VCaP (cell line): ENCODE measurements around the gene UTY.

Experiments
- H3K27ac ChIP-seq: fragments of 450-650 bp; 2 replicates; pipeline ENCODE4 v1.5.1; 2017
- CTCF ChIP-seq: fragments of 450-650 bp; conservative IDR thresholded peaks from 2 replicates; pipeline ENCODE4 v1.5.1; 2017; ENCODE audit warnings: mild to moderate bottlenecking, moderate library complexity

The UTY gene

GRCh38 chrY:13435968-13436937, 43.6 kb downstream of the UTY start:
- TF ChIP-seq CTCF = peak; percentile 74
- H3K27ac ChIP-seq = no peak overlapping the region

DNA sequence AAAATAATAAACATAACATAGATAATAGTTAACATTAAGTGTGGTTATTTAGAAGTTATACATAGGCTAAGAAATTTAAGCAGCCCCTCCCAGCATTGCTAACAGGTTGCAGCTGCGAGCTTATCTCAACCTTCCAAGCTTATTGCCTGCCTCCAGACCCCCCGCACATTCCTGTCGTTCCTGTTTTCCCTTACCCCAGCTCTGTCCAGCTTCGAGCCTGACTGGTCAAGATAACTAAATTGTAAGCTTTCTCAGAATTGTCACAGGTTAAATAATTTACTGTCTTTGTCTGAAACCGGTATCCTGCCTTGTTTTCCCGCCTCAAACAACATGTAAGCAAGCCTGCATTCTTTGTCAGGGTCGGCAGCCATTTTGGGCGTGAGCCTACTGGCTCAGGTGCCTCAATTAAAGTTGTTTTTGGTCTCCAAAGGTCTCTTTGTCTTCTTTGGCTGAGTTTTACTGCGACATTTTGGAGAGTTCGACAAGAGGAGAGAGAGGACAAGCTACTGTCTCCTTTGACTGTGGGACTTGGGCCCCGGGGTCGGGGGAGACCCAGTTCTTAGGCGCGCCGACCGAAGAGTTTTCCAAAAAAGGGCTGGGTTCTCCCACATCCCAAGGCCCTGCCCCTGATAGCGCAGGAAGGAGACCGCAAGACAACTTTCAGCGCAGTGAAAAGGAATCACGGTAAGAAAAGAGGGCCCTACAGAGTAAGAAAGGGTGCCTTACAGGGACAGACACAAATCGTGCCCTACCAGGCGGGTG, 44.4 kb downstream of the UTY start:
- no peak overlapping the region for H3K27ac ChIP-seq
- no peak for TF ChIP-seq CTCF

GRCh38 chrY:13432293-13433025, 47.4 kb downstream of the UTY start:
- no peak overlapping the region for H3K27ac ChIP-seq
- no peak for TF ChIP-seq CTCF

DNA sequence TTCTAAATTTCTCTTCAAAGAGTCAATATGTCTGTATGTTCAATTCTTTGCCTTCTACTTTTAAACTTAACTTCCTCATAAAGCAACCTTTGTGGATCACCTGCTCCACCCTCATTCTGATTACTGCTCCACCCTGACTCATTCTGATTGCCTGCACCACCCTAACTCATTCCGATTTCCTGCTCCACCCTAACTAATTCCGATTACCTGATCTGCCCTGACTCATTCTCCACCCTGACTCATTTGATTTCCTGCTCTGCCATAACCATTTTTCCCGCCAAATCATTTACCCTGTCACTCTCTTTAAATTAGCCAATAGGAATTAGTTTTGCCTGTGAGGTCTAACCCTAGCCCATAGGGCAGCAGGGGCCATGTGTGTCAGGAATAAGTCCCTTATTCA, 50.3 kb downstream of the UTY start:
- no peak overlapping the region for H3K27ac ChIP-seq
- TF ChIP-seq CTCF = no peak

DNA sequence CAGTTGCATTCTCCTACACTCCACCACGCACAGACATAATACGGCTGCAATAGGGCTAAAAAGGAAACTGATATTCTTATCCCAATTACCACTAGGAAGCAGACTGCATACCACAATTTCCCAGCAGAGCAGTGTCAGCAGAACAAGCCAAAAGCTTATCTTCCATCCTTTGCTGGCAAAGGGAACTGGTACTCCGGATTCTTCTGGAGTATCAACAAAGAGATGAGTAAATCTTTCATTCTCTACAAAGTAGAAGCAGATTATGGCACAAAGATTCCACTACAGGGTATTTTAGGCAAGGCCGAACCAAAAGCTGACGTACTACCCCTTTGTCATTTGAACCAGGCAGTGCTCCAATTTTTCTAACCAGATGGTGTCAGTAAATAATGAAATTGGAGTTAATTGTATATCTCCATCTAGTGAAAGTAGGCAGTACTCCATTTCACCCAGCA, 56.5 kb downstream of the UTY start:
- no peak; the same call in 1 of the 2 replicates for TF ChIP-seq CTCF
- H3K27ac ChIP-seq = no peak overlapping the region

DNA sequence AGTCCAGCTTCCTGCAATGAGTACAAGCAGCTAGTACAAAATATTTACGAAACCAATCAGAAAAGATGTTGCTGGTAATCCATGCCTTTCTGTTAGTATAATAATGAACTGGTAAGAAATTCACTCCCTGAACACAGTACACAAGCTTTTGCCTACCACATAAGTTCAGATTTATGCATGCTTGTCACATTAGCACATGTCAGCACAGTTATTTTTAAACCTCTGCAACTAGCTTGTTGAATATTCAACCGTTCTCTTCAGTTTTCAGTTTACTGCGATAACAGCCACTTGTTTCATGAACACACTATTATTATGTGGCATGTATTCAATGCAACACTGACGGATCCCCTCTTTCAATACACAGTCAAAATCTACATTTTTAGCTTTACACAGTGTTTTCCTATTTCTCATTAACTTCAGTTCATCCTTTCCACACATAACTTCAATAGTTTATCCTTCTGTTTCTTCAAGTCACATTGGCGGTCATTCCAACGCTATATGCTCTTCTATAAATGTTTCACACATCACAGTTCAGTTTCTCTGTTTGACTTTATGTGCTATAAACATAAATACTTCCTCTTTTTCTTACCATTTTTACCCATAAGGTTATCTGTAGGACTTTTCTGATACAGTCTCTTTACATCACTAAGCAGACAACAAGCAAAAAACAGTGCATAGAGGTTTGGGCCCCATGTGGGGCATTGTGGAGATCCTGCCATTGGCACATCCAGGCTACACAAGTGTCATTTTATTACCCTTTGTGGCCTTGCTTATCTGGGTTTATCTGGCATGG, 62.8 kb downstream of the UTY start:
- no peak for TF ChIP-seq CTCF
- no peak overlapping the region for H3K27ac ChIP-seq
